SU-DHL-6 (cell line): ENCODE results near the gene KIF7.

Experiments
- H2AFZ ChIP-seq: fragments of 200-600 bp; sonication (generic); 2 replicates; pipeline ENCODE4 v1.6.1; 2014; ENCODE audit warnings: low read depth, mild to moderate bottlenecking, moderate library complexity, mixed read lengths, antibody characterized with exemption, low read length; ENCODE audit not compliant: severe bottlenecking
- H3F3A ChIP-seq: fragments of 200-600 bp; shearing (Covaris generic); 2 replicates; pipeline ENCODE4 v1.6.0; 2016; ENCODE audit warnings: antibody characterized with exemption, mild to moderate bottlenecking; ENCODE audit not compliant: insufficient read depth
- H3K27ac ChIP-seq: fragments of 200-600 bp; sonication (generic); 2 replicates; pipeline ENCODE4 v1.5.1; 2016; ENCODE audit warnings: low read depth, mild to moderate bottlenecking, low read length, moderate library complexity, mixed read lengths
- H3K27me3 ChIP-seq: fragments of 200-600 bp; sonication (generic), shearing (Covaris generic); 2 replicates; pipeline ENCODE4 v1.6.0; 2014; ENCODE audit warnings: mild to moderate bottlenecking, low read length
- H3K36me3 ChIP-seq: fragments of 200-600 bp; sonication (generic); 2 replicates; pipeline ENCODE4 v1.6.1; 2014; ENCODE audit warnings: mild to moderate bottlenecking, low read length, mixed read lengths
- H3K4me2 ChIP-seq: fragments of 300-600, 200-600 bp; shearing (Covaris generic), sonication (generic); 2 replicates; pipeline ENCODE4 v1.6.0; 2014; ENCODE audit warnings: low read length, low read depth, mild to moderate bottlenecking; ENCODE audit not compliant: poor library complexity, severe bottlenecking
- H3K4me3 ChIP-seq: fragments of 200-600 bp; sonication (generic); 2 replicates; pipeline ENCODE4 v1.5.1; 2014; ENCODE audit warnings: antibody characterized with exemption, low read length, mild to moderate bottlenecking, mixed read lengths; ENCODE audit not compliant: insufficient read depth, poor library complexity, severe bottlenecking
- H3K79me2 ChIP-seq: fragments of 200-600 bp; sonication (generic); 2 replicates; pipeline ENCODE4 v1.6.1; 2014; ENCODE audit warnings: mild to moderate bottlenecking, low read length, moderate library complexity; ENCODE audit not compliant: insufficient read depth
- H3K9ac ChIP-seq: fragments of 200-600 bp; sonication (generic); 2 replicates; pipeline ENCODE4 v1.7.0; 2014; ENCODE audit warnings: mild to moderate bottlenecking, low read length
- H3K9me2 ChIP-seq: fragments of 200-600 bp; sonication (generic); replicated peaks from 2 replicates; pipeline ENCODE4 v1.6.1; 2014; ENCODE audit warnings: low read length; ENCODE audit not compliant: insufficient read depth
- H3K9me3 ChIP-seq: fragments of 200-600 bp; sonication (generic); 2 replicates; pipeline ENCODE4 v1.6.1; 2014; ENCODE audit warnings: low read length, mixed read lengths; ENCODE audit not compliant: insufficient read depth
- H4K20me1 ChIP-seq: fragments of 200-600 bp; sonication (generic); 2 replicates; pipeline ENCODE4 v1.6.1; 2014; ENCODE audit warnings: low read depth, mild to moderate bottlenecking, antibody characterized with exemption, low read length, moderate library complexity, mixed read lengths
- EZH2phosphoT487 ChIP-seq: fragments of 200-600 bp; sonication (generic), shearing (Covaris generic); conservative IDR thresholded peaks from 2 replicates; pipeline ENCODE4 v1.6.1; 2018; ENCODE audit warnings: mild to moderate bottlenecking, antibody characterized with exemption, low read length, moderate library complexity, mixed read lengths
- TF ChIP-seq, protein P1 (sequence below): fragments of 200-600 bp; sonication (generic); IDR thresholded peaks from one replicate; pipeline ENCODE4 v1.5.1; 2017; ENCODE audit warnings: antibody characterized with exemption, mild to moderate bottlenecking, low read length, moderate library complexity; ENCODE audit not compliant: insufficient read depth, poor library complexity, severe bottlenecking

Gene KIF7

DNA sequence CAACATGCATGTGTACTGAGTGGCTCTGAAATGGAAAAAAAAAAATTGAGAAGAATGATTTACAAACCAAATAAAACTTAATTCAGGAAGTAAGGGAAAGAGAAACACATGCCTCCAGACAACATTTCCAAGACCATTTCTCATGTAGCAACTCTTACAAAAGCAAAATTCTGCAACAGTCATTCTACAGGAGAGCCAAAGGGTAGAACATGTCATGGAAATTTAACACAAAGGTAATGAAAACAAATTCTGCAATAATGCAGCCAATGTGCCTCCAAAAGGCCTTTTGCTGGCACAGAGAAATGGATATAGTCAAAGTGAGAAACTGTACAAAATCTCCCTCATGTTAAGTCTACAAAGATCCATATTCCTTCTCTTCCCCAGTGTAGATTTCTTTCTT, 31.3 kb upstream of the KIF7 start:
- Histone ChIP-seq H3K4me2 (no peak overlapping the region), H3K79me2 (no peaks in the 10 kb centered on the region), H3K9me3 (no peaks in the 10 kb centered on the region), H4K20me1 (no peaks in the 10 kb centered on the region), H3K27ac (no peak overlapping the region), H2AFZ (no peak overlapping the region), H3K27me3 (no peaks in the 10 kb centered on the region), H3K36me3 (no peaks in the 10 kb centered on the region), H3F3A (no peaks in the 10 kb centered on the region), H3K4me3 (no peak overlapping the region), H3K9me2 (no peaks in the 10 kb centered on the region), H3K9ac (no peak overlapping the region)
- TF ChIP-seq, protein P1, sequence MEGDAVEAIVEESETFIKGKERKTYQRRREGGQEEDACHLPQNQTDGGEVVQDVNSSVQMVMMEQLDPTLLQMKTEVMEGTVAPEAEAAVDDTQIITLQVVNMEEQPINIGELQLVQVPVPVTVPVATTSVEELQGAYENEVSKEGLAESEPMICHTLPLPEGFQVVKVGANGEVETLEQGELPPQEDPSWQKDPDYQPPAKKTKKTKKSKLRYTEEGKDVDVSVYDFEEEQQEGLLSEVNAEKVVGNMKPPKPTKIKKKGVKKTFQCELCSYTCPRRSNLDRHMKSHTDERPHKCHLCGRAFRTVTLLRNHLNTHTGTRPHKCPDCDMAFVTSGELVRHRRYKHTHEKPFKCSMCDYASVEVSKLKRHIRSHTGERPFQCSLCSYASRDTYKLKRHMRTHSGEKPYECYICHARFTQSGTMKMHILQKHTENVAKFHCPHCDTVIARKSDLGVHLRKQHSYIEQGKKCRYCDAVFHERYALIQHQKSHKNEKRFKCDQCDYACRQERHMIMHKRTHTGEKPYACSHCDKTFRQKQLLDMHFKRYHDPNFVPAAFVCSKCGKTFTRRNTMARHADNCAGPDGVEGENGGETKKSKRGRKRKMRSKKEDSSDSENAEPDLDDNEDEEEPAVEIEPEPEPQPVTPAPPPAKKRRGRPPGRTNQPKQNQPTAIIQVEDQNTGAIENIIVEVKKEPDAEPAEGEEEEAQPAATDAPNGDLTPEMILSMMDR: no peak
- no peak for TF ChIP-seq EZH2phosphoT487

DNA sequence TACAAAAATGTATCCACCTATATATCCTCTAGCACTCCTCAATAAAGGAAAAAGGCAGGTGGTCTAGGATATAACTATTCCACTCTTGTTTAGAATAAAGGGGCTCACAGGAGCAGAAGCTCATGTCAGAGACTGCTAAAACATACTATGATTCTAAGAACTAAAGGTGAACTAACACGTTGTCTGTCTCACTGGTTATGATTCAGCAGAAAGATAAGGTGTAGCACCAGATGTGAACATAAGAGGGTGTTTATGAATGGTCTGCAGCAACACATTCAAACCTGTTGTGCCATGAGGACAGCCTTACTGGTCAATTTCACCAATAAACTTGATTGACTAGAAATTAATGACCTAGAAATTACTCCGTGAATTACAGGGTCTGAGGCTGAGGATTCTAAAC, 30.7 kb upstream of the KIF7 start:
- Histone ChIP-seq H3K27ac (no peak overlapping the region), H3K79me2 (no peaks in the 10 kb centered on the region), H3K4me2 (no peak overlapping the region), H4K20me1 (no peaks in the 10 kb centered on the region), H3F3A (no peaks in the 10 kb centered on the region), H3K9me2 (no peaks in the 10 kb centered on the region), H3K9ac (no peak overlapping the region), H3K9me3 (no peaks in the 10 kb centered on the region), H3K36me3 (no peaks in the 10 kb centered on the region), H2AFZ (no peak overlapping the region), H3K27me3 (no peaks in the 10 kb centered on the region), H3K4me3 (no peak overlapping the region)
- no peak for TF ChIP-seq EZH2phosphoT487
- TF ChIP-seq, protein P1: no peak

DNA sequence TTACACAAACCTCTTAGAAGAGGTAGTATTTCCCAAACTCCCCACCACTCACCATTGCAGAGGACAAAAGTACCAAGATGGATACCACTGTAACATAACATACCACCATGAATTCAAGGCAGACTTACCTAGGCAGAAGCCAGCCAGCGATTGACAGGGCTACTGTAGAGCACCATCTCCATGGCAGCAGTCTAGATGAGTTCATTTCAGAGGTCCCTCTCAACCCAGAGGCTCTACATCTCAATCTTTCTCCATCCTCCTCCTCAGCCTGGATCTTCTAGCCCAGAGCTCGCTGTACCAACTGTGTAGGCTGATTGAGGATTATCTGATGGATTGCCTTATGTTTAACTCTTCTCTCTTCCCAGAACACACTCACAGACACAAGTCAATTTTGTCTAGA, 25.9 kb upstream of the KIF7 start:
- Histone ChIP-seq H2AFZ (no peak overlapping the region), H3K79me2 (no peaks in the 10 kb centered on the region), H3K27ac (no peak overlapping the region), H3K4me3 (no peak overlapping the region), H3K9me2 (no peaks in the 10 kb centered on the region), H3K9me3 (no peaks in the 10 kb centered on the region), H3K9ac (no peak overlapping the region), H3K4me2 (no peak overlapping the region), H3K36me3 (no peaks in the 10 kb centered on the region), H3F3A (no peaks in the 10 kb centered on the region), H3K27me3 (no peaks in the 10 kb centered on the region), H4K20me1 (no peaks in the 10 kb centered on the region)
- TF ChIP-seq, protein P1: no peak
- no peak for TF ChIP-seq EZH2phosphoT487
